ENCODE data around the gene OR6J1. TPM values are rescaled to one million over a fixed set of nuclear protein-coding genes. Genes with fewer than 3 reads are reported as not detected.

OR6J1 gene
- total and polyA plus RNA-seq, 4 donors, result not detected

DNA sequence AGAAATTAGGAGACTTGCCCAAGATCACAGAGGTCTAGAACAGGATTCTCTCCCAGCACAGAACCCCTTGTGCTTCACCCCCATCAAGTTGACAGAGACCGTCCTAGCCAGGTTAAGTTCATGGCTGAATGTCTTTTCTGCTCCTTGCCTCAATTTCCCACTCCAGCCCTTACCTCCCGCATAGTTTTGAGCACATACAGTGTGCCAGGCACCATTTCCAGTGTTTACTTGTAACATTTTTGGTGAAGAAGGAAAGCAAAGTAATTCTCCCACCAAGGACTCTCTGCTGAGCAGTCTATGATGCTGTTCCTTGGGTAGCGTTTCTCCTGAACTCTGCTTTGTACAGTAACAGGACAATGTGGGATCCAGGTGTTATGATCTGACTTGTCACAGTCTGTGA, 44.8 kb downstream of the OR6J1 start:
- H3K4me1 ChIP-seq (ENCODE audit: control insufficient read depth in 4 of 4, insufficient read depth in 4 of 4, low read length in 3 of 4), result peaks cover 0 to 22% (median 5%) of the 10 kb centered on the region in 4 donors
- 89% methylated on average over 3 of the region's 3 CpGs for WGBS
- no peaks in the 10 kb centered on the region for H3K27me3 ChIP-seq (ENCODE audit: control insufficient read depth in 4 of 4, insufficient read depth in 4 of 4, low read length in 3 of 4)
- peak overlapping the region in 1 of 2 donors; percentile 94 for H3K27ac ChIP-seq (ENCODE audit: low read depth in 1 of 2, low read length in 2 of 2)
- peaks cover 9 to 23% (median 16%) of the 10 kb centered on the region in 4 donors for H3K36me3 ChIP-seq (ENCODE audit: control insufficient read depth in 4 of 4, insufficient read depth in 3 of 4, low read depth in 1 of 4, low read length in 3 of 4)
- H3K9me3 ChIP-seq (ENCODE audit: control insufficient read depth in 4 of 4, low read length in 3 of 4), result no peaks in the 10 kb centered on the region
- TF ChIP-seq FOXA2 (IDR thresholded peaks at IDR 0.05), result no peak
- TF ChIP-seq, protein P1, sequence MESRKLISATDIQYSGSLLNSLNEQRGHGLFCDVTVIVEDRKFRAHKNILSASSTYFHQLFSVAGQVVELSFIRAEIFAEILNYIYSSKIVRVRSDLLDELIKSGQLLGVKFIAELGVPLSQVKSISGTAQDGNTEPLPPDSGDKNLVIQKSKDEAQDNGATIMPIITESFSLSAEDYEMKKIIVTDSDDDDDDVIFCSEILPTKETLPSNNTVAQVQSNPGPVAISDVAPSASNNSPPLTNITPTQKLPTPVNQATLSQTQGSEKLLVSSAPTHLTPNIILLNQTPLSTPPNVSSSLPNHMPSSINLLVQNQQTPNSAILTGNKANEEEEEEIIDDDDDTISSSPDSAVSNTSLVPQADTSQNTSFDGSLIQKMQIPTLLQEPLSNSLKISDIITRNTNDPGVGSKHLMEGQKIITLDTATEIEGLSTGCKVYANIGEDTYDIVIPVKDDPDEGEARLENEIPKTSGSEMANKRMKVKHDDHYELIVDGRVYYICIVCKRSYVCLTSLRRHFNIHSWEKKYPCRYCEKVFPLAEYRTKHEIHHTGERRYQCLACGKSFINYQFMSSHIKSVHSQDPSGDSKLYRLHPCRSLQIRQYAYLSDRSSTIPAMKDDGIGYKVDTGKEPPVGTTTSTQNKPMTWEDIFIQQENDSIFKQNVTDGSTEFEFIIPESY (IDR thresholded peaks at IDR 0.05), result no peak
- TF ChIP-seq FOXA1 (IDR thresholded peaks at IDR 0.05), result no peak
- TF ChIP-seq RAD21 (IDR thresholded peaks at IDR 0.05), result no peak
- no peak for TF ChIP-seq HNF4A (conservative IDR thresholded peaks at IDR 0.05)
- no peak for TF ChIP-seq NR2F2 (IDR thresholded peaks at IDR 0.05)
- no peak for TF ChIP-seq TAF1 (conservative IDR thresholded peaks at IDR 0.05)
- TF ChIP-seq YY1 (IDR thresholded peaks at IDR 0.05), result no peak
- no peak for TF ChIP-seq RXRA (IDR thresholded peaks at IDR 0.05)
- TF ChIP-seq EGR1 (IDR thresholded peaks at IDR 0.05; ENCODE audit: low read depth in 2 of 2), result no peak
- no peak for TF ChIP-seq SP1 (IDR thresholded peaks at IDR 0.05)
- TF ChIP-seq, protein P2, sequence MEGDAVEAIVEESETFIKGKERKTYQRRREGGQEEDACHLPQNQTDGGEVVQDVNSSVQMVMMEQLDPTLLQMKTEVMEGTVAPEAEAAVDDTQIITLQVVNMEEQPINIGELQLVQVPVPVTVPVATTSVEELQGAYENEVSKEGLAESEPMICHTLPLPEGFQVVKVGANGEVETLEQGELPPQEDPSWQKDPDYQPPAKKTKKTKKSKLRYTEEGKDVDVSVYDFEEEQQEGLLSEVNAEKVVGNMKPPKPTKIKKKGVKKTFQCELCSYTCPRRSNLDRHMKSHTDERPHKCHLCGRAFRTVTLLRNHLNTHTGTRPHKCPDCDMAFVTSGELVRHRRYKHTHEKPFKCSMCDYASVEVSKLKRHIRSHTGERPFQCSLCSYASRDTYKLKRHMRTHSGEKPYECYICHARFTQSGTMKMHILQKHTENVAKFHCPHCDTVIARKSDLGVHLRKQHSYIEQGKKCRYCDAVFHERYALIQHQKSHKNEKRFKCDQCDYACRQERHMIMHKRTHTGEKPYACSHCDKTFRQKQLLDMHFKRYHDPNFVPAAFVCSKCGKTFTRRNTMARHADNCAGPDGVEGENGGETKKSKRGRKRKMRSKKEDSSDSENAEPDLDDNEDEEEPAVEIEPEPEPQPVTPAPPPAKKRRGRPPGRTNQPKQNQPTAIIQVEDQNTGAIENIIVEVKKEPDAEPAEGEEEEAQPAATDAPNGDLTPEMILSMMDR (IDR thresholded peaks at IDR 0.05; ENCODE audit: low read depth, low read length, missing input control), result no peak
- TF ChIP-seq, protein P3, sequence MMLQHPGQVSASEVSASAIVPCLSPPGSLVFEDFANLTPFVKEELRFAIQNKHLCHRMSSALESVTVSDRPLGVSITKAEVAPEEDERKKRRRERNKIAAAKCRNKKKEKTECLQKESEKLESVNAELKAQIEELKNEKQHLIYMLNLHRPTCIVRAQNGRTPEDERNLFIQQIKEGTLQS (IDR thresholded peaks at IDR 0.05), result no peak
- TF ChIP-seq GABPA (IDR thresholded peaks at IDR 0.05 in 1 of 2, conservative IDR thresholded peaks at IDR 0.05 in 1 of 2), result no peak
- TF ChIP-seq HNF4G (IDR thresholded peaks at IDR 0.05), result no peak
- no peak for TF ChIP-seq JUND (IDR thresholded peaks at IDR 0.05)
- TF ChIP-seq, protein P4, sequence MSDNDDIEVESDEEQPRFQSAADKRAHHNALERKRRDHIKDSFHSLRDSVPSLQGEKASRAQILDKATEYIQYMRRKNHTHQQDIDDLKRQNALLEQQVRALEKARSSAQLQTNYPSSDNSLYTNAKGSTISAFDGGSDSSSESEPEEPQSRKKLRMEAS (IDR thresholded peaks at IDR 0.05), result no peak
- TF ChIP-seq, protein P5, sequence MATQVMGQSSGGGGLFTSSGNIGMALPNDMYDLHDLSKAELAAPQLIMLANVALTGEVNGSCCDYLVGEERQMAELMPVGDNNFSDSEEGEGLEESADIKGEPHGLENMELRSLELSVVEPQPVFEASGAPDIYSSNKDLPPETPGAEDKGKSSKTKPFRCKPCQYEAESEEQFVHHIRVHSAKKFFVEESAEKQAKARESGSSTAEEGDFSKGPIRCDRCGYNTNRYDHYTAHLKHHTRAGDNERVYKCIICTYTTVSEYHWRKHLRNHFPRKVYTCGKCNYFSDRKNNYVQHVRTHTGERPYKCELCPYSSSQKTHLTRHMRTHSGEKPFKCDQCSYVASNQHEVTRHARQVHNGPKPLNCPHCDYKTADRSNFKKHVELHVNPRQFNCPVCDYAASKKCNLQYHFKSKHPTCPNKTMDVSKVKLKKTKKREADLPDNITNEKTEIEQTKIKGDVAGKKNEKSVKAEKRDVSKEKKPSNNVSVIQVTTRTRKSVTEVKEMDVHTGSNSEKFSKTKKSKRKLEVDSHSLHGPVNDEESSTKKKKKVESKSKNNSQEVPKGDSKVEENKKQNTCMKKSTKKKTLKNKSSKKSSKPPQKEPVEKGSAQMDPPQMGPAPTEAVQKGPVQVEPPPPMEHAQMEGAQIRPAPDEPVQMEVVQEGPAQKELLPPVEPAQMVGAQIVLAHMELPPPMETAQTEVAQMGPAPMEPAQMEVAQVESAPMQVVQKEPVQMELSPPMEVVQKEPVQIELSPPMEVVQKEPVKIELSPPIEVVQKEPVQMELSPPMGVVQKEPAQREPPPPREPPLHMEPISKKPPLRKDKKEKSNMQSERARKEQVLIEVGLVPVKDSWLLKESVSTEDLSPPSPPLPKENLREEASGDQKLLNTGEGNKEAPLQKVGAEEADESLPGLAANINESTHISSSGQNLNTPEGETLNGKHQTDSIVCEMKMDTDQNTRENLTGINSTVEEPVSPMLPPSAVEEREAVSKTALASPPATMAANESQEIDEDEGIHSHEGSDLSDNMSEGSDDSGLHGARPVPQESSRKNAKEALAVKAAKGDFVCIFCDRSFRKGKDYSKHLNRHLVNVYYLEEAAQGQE (IDR thresholded peaks at IDR 0.05), result no peak
- no peak for DNase-seq (ENCODE audit: low spot score)
- peak overlapping the region in 2 of 3 donors; percentile 9 to 85 for H3K4me3 ChIP-seq (ENCODE audit: low read depth in 1 of 3, low read length in 3 of 3)
- peak overlapping the region in 1 of 2 donors; percentile 73 for H3K9ac ChIP-seq (ENCODE audit: low read depth in 1 of 2, low read length in 2 of 2)
